Fibroblast of the conjunctiva (primary cell): Measurements from ENCODE around the gene KAT8.

ENCODE experiments used
- DNase-seq: peaks from one replicate; pipeline ENCODE4 v3.0.0-alpha.2; 2010; ENCODE audit warnings: low read depth

Gene KAT8

DNA sequence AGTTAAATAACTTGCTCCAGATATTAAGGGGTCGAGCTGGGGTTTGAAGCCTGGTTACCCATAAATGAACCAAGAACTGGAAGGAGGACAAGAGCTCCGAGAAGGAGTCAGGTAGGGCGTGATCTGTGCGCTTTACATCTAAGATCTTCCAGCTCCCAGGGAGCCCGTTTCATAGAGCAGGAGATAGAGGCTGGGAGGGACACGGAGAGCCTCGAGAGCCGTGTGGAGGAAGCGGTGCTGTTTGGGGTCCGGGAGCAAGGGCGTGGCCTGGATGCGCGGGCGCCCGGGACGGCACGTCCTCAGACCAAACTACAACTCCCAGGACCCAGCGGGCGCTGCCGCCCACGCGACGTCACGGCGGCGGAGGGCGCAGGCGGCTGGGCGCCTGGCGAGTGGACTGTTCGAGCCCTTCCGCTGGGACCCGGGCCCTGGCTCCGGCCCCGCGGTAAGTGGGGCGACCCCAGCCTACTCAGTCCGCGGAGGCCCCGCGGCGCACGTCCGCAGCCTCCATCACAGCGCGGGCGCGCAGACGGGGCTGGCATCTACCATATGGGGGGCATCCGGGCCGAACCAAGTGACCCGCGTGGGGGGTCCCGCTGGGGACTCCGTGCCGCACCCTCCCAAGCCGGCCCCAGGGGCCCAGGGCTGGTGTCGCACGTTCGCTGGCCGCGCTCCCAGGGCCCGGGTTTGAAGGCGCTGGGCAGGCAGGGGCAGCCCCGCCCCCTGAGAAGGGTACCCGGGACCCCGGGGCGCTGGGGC lies 9.2 kb upstream of the KAT8 start, which contains the start of gene BCKDK:
Gene BCKDK (plus strand): TSS at position 352 of the 759 bp plus-strand sequence. CDS start 838 bp downstream, outside the sequence.
- peak; percentile 45 for DNase-seq

DNA sequence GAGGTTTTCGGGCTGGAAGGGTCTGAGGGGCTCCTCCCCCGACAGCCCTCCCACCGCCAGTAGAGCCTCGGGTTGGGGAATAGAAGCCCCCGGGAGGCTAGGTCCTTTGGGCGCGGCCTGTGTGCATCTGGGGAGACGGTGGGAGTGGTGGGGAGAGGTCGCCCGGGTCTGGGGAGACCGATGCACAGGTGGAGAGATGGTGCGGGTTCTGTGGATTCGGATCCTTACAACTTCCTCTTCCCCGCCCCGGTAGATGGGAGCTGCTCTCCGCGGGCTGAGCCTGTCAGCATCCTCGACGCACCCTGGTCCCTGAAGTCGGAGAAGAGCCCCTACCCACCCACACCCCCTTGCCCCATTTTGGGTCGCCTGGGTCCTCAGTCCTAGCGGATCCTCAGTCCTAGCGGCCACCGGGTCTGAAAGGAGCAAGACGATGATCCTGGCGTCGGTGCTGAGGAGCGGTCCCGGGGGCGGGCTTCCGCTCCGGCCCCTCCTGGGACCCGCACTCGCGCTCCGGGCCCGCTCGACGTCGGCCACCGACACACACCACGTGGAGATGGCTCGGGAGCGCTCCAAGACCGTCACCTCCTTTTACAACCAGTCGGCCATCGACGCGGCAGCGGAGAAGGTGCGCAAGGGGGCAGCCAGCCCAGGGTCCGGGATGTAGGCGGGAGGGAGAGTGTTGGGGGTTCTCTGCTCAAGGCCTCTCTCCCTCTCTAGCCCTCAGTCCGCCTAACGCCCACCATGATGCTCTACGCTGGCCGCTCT lies 8.5 kb upstream of the KAT8 start:
- DNase-seq = no peak

DNA sequence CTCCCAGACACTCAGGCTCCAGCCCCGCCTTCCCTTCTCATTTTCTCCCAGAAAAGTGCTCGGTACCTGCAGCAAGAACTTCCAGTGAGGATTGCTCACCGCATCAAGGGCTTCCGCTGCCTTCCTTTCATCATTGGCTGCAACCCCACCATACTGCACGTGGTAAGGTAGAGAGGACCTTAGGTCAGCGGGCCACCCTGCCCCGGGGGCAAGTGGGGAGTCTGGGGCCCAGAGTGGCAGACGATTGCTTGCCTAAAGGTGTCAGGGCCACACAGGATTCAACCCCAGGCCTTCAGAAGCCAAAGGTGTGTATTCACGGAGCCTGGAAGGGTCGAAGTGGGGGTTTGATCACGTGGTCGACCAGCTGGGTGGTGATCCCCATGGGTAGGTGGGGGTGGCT lies 7.8 kb upstream of the KAT8 start:
- DNase-seq = no peak

DNA sequence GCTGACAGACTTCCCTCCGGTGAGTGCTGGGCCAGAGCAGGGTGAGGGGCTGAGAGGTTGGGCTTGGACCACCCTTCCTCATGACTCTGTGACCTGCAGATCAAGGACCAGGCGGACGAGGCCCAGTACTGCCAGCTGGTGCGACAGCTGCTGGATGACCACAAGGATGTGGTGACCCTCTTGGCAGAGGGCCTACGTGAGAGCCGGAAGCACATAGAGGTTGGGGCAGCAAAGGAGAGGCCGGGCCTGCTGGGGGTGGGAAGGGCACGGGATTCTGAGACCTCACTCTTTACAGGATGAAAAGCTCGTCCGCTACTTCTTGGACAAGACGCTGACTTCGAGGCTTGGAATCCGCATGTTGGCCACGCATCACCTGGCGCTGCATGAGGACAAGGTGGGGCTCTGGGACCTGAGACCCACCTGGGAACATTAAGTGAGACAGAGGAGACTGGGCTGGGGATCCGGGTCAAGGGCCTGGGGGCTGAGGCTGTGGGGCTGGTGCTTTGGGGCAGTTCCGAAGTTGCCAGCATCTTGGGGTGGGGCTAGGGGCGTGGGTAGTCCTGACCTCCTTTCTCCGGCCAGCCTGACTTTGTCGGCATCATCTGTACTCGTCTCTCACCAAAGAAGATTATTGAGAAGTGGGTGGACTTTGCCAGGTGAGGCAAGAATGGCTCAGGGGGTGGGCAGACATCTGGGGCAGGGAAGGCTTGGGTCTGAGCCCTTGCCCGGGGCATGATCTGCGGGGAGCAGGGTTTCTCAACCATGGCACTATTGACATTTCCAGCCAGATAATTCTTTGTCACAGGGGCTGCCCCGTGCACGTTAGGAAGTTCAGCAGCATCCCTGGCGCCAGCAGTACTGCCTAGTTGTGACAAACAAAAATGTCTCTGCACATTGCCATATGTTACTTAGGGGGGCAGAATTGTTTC lies 7.1 kb upstream of the KAT8 start:
- DNase-seq = no peak

DNA sequence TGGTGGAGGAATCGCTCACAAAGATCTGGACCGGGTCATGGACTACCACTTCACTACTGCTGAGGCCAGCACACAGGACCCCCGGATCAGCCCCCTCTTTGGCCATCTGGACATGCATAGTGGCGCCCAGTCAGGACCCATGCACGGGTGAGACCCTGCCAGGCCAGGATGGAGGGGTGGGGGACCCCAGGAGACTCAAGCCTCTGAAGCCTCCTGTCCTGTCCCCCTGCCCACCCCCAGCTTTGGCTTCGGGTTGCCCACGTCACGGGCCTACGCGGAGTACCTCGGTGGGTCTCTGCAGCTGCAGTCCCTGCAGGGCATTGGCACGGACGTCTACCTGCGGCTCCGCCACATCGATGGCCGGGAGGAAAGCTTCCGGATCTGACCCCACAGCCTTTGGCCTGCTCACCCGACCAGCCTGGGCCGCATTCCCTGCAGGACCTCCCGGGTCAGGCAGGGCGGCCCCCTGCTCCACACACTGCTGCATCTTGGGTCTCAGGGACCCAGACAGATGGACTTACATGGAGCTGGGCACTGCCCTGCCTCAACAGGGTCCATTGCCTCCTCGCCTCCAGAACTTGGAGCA lies 5.5 kb upstream of the KAT8 start:
- no peak for DNase-seq

DNA sequence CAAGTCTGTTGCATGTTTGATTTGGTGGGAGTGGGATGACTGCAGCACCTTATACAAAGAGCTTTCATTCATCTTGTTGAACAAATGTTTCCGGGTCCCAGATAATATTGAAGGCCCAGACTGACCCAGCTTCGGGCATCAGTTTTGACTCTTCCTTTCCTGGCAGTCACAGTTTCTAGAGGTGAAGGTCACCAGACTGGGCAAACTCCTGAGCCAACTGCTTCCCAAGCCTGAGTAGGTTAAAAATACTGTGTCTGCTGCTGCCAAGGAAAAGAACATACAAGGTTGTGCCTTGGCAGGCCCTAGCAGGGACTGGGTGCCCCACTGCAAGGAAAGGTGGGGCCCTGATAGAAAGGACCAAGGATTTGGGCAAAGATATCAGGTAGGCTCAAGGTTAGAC lies 4.8 kb upstream of the KAT8 start:
- no peak for DNase-seq

DNA sequence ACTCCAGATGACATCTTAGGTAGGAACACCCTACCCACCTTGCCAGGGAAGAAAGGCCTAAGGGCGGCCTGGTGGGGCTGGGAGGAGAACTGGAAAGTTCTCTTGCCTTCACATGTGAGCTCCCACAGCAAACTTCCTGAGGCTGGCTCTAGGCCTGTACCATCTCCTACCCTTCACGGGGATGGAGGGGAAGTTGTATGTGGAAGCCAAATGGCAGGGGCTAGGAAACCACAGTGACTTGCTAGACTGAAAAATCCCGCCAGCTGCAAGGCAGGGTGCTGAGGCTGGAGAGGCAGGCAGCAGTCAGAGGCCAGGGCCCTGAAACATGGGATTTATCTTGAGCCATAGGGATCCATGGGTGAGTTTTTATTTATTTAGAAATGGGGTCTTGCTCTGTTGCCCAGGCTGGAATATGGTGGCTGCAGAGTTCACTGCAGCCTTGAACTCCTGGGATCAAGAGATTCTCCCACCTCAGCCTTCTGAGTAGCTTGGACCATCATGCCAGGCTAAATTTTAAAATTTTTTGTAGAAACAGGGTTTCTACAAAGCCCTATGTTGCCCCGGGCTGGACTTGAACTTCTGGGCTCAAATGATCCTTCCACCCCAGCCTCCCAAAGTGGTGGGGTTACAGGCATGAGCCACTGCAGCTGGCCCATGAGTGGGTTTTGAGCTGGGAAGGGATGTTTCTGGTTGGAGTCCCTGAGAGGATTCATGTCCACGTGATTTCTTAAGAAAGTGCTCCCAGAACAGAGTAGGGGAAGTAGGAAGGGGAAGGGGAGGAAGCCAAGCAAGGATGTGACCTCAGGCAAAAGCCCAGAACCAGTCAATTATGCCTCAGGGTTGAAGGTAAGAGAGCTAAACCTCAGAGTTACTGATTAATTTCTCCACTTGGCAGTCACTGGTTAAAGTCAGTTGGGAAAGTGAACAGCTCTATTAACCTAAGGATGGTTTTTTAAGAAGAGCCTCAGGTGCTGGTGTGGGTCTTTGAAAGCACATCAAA lies 4.0 kb upstream of the KAT8 start:
- DNase-seq = no peak

DNA sequence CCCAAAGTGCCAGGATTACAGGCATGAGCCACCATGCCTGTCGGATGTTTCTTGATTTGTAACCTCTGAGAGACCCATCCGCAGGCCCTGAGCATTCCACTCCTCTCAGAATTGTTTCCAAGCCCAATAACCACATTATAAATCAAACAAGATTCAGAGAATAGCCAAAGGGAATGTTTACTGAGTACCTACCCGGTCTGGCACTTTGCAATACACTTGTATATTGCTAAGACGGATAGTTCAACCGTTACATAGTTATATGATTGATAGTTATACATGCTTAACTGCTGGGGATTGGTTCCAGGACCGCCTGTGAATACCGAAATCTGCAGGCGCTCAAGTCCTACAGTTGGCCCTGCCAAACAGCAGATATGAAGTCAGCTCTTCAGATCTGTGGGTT lies 3.0 kb upstream of the KAT8 start:
- DNase-seq = no peak

DNA sequence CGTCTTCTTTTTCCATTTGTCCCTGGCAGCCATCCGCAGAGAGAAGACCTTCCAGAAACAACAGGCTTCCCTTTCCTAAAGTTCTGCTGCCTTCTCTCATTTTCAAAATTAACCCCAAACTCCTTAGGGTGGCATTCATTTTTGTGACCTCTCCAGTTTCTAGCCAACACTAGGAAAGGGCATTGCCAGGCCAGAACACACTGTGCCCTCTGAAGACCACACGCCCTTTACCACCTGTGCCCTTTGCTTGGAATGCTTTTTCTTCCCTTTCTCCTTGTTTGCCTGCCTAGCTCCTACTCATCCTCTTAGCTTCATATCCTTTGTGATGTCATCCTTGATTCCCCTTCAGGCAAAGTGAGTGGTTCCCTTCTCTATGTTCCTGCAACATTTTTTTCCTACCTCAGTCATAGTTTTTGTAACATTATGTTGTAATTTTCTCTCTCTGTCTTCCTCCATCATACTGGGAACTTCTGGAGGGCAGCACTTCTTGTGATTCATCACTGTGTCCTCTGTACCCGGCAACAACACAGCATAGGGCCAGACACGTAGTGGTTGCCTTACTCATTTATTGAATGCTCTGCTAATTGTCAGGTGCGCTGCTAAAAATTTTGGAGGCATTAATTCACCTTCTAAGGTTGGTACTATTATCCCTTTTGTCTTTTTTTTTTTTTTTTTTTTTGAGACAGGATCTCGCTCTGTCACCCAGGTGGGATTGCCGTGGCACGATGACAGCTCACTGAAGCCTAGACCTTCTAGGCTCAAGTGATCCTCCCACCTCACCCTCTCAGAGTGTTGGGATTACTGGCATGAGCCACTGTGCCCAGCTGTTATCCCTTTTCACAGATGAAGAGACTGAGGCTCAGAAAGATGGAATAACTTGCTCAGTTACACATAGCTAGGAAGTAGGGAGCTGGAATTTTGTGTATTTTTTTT lies 1.0 kb downstream of the KAT8 start:
- DNase-seq = no peak

DNA sequence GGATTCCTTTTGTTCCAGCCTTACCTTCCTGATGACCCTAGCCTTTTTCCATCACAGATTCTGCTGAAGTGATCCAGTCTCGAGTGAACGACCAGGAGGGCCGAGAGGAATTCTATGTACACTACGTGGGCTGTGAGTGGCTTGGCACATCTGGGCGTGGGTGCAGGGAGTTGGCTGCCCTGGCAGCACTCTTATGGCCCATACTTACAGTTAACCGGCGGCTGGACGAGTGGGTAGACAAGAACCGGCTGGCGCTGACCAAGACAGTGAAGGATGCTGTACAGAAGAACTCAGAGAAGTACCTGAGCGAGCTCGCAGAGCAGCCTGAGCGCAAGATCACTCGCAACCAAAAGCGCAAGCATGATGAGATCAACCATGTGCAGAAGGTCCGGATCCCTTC lies 2.7 kb downstream of the KAT8 start:
- DNase-seq = no peak

DNA sequence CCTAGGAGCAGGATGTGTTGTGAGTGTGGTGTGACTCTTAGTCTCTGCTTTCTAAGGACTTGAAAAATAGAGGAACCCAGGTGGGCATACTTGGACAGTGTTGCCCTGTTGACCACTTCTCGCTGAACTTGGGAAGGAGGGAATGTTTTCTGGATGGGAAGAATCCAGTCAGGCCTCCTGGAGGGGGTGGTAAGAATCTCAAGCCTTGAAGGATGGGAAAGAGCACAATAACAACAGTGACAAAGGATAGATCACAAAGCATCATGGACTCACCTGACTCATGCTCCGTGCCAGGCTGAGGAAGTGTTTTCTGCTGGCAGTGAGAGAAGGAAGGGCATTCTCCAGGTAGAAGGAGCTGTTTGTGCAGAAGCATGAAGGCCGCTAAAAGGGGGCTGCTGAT lies 8.4 kb downstream of the KAT8 start:
- no peak for DNase-seq

DNA sequence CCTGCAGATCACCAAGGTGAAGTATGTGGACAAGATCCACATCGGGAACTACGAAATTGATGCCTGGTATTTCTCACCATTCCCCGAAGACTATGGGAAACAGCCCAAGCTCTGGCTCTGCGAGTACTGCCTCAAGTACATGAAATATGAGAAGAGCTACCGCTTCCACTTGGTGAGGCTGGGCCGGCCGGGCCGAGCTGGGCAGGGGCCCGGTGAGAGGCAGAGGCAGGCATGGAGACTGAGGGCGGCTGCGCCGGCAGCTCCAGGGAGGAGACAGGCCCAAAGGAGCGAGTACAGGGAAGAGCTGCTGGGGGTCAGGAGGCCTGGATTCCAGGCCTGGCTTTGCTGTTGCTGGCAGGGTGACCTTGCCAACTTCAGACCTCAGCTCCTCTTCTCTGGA lies 9.7 kb downstream of the KAT8 start:
- no peak for DNase-seq

DNA sequence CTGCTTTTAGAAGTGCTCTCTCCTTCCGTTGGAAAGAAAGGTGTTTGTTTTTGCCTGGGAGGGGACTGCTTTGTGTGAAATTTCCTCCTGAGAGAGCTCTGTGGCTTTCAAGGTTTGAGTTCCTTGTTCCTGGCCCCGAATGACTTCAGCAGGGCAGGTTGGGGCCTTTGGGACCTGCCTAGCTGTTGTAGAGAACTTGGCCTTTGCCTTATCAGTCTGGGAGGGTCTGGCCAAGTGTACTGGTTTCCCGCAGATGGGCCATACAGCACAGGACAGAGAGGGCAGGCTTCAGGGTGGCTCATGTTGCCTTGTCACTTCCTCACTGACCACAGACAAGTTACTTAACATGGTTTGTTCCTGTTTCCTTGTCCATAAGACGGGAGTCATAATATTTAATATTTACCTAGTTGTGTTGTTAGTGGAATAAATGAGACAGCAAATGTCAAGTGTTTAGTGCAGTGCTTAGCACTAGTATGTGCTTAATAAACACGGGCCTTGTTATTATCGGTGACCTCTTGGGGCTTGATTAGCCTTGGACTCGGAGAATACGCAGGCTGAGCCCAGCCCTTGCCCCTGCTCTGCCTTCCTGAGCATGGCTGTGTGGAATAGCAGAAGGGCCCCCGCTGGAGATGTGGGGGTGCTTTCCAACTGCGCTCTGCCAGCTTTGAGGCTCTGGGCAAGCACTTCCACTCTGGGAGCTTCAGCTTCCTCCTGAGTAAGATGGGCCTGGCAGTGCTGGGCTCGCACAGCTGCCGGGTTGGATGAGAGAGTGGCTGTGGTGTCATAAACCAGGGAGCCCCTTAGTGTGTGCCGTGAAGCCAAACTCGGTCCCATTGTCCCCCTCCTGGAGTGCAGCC lies 11.5 kb downstream of the KAT8 start:
- DNase-seq = no peak

DNA sequence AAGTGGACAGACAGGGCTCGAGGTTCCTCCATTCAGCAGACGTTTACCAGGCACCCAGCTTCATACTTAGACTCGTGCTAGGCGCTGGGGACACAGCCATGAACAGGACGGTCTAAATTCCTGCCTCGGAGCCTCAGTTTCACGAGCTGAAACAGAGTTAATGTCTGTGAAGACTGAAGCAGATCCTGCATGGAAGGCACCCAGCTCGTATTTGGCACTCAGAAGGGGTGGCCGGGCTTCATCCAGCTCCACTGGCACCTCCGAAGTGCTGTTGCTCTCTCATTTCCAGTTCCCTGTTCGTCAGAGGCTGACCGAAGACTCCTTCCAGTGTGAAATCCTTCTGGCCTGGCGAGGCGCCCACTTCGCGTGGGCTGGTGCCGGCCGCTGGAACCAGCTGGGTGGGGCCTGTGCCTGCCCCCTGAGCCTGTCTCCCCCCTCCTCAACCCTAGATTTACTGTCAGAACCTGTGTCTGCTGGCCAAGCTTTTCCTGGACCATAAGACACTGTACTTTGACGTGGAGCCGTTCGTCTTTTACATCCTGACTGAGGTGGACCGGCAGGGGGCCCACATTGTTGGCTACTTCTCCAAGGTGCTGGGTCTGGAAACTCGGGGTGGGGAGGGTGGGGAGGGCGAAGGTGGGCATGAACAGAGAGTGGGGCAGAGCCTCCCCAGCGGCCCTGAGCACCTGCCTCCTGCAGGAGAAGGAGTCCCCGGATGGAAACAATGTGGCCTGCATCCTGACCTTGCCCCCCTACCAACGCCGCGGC lies 12.3 kb downstream of the KAT8 start:
- DNase-seq = no peak

DNA sequence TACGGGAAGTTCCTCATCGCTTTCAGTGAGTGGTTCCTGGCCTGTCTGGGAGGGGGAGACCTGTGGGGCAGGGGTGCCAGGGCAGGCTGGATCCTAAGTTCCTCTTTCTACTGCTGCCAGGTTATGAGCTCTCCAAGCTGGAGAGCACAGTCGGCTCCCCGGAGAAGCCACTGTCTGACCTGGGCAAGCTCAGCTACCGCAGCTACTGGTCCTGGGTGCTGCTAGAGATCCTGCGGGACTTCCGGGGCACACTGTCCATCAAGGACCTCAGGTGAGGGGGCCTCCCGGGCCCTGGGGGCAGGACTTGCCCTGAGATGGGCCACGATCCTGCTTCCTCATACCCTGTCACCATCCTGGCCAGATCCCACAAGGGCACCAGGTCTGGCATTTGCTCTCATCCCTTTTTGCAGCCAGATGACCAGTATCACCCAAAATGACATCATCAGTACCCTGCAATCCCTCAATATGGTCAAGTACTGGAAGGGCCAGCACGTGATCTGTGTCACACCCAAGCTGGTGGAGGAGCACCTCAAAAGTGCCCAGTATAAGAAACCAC lies 12.9 kb downstream of the KAT8 start:
- DNase-seq = no peak

DNA sequence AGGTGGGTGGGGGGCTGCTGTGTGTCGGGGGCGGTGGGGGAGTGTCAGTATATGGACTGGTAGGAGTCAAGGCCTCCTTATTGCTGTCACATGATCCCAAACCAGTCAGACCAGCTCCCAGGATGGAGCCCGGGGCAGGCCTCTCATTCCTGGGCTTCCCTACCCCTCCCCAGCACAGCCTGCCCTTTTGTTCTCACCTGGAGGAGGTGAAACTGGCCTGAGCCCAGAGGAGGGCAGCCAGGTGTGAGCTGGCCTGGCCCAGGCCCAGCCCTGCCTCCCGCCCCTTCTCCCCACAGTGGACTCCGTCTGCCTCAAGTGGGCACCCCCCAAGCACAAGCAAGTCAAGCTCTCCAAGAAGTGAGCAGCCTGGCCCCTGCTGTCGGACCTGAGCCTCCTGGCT lies 13.4 kb downstream of the KAT8 start:
- no peak for DNase-seq

DNA sequence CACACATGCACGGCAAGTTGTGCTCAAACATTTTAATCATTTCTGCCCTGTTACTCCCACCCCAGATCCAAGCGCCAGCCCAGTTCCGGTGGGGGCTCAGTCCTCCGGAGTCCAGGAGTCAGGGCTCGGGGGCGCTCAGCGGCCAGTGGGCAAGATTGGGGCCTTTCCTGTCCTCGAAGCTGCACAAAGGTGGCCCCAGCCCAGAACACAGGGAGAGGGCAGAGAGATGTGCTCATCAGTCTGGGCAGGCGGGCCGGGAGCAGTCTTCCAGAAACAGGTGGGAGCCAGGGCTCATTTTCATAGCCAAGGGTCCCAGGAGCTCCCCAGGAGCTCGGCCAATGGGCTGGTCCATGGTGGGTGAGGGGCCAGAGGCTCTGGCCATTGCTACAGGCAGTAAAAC lies 14.0 kb downstream of the KAT8 start:
- no peak for DNase-seq

DNA sequence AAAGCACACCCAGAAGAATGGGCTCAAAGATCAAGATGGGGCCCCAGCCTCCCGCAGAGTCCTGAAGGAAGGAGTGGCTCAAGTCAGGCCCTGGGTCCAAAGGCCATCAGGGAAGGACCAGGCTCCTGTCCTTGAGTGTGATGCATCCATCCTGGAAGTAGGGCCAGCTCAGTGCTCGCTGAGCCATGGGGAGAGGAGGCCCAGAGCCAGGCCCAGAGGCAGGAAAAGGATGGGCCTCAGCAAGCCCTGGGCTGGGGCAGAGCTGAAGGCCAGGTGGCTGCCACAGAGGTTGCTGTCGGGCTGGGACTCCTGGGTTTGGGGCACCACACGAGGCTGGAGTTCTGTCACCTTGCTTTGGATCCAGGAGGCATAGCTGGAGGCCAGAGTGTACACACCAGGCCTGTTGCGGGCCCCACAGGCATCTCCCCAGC lies 14.4 kb downstream of the KAT8 start:
- no peak for DNase-seq
